T1000 (cell line): ENCODE results near the gene IER2.
"Not testable (repeated sequence)": the region's sequence is repeated elsewhere in the genome, so short reads cannot be mapped to it uniquely, and the experiment has no call there.

Source experiments
- DNase-seq: peaks from one replicate; lab custom pipeline; 2025; ENCODE audit warnings: mixed read lengths; lab: John Stamatoyannopoulos, UW

The IER2 gene

DNA sequence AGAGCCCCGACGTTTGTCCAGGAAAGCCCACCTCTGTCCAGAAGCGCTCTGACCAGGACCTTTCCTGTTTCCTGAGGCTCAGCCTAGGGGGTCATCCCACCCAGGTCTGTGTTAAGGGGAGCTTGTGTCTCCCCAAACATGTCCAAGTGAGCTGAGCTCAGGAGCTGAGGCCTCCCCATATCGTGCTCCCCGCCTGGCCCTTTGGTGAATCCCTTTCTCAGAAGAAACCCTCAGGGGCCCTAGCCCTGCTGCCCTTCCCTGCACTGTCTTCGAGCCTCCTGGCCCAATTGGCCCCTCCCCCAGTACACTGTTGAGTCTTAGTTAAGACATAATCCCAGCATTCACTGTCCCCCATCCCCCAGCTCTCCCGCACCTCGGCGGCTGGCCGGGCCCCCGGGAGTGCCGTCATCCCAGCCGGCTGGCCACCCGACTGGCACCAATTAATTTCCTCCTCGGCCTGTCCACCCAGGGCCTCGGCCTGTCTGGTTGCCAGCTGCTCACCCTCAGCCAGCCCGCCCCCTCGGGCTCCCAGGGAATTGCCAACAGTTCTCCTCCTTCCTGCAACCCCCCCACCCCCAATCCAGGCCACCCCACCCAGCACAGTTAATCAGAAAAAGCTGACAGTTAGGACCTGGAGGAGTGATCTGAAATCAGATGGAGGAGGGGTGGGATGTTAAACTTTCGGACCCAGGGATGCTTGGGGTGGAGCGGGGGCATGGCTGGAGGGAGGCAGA, 13.6 kb downstream of the IER2 start:
- peak; percentile 79 for DNase-seq

DNA sequence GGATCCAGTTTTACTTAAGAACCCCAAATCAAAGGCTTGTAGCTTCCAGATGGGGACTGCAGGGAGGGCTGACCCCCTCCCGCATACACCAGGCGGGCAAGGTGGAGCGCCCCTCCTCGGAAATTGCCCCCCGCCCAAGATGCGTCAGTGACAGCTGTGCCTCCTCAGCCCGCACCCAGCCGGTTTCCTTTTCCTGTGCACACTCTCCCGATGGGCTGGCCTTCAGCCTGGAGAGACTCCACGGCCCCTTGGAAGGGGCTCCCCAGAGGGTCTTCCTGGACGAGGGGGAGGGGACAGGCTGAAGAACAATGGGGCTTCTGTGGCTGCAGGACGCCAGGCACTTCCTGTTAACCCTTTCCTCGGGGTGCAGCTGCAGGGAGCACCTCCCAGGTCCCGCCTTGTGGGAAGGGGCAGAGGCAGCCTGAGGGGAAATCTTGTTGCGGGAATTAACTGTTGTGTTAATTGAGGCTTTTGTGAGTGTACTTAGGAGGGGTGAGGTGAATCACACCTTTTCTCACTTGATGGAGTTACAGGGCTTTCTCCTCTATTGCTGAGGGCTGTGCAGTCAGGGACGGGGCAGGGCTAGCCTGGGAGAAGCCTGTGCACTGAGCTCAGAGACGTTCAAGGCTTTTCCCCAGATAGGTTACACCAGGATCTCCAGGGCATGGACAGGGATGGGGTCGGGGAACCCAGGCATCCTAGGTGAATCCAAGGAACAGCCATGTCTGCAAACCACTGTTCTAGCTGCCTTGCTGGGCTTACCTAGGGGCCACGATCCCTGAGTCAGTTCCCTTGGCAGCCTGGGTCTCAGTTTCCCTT, 14.3 kb downstream of the IER2 start:
- DNase-seq = peak; percentile 47

DNA sequence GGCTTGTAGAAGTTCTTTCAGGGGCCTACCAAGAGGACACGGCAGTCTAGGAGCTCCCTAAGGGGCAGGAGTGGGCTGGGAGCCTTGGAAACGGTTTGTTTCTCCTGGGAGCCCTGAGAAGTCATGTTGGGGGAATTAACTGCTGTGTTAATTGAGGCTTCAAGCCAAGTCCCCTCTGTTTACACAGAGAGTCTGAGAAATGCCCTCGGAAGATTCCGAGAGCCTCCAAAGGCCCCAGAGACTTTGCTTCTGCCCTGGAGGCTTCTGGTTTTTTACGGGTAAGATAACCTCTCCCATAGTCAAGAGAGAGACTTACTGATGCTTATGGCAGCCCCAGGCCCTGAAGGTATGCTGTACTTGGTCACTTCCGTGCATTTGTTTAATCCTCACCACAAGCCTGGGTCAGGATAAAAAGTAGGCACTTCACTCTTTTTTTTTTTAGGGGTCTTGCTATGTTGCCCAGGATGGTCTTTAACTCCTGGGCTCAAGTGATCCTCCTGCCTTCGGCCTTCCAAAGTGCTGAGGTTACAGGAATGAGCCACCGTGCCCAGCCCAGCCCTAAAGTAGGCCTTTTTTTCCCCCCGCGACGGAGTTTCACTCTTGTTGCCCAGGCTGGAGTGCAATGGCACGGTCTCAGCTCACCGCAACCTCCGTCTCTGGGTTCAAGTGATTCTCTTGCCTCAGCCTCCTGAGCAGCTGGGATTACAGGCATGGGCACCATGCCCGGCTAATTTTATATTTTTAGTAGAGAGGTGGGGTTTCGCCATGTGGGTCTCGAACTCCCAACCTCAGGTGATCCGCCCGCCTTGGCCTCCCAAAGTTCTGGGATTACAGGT, 15.2 kb downstream of the IER2 start:
- peak; percentile 34 for DNase-seq

DNA sequence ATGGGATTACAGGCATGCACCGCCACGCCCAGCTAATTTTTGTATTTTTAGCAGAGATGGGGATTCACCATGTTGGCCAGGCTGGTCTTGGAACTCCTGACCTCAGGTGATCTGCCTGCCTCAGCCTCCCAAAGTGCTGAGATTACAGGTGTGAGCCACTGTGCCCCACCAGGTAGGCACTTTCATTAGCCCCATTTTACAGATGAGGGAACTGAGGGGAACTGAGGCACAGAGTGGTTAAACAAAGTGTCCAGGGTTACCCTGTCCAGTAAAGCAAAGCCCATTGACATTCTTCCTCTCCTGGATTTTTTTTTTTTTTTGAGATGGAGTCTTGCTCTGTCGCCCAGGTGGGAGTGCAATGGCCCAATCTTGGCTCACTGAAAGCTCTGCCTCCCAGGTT, 15.9 kb downstream of the IER2 start:
- DNase-seq = not testable (repeated sequence)

DNA sequence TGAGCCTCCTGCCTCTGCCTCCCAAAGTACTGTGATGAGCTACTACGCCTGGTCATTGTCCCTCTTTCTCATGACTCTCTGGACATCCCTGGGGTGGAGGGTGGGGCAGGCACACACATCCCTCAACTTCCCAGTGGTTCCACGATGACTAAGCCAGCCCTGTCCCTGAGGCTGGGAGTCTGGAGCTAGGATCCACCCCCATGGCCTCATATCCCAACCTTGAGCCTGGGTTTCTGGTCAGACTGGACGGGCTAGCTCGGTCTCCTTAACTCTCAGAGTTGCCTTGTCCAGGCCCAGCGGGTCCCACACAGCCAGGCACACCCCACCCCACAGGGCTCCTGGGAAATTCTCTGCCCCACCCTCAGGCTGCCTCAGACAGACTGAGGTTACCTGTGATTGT, 19.6 kb downstream of the IER2 start:
- no peak for DNase-seq

DNA sequence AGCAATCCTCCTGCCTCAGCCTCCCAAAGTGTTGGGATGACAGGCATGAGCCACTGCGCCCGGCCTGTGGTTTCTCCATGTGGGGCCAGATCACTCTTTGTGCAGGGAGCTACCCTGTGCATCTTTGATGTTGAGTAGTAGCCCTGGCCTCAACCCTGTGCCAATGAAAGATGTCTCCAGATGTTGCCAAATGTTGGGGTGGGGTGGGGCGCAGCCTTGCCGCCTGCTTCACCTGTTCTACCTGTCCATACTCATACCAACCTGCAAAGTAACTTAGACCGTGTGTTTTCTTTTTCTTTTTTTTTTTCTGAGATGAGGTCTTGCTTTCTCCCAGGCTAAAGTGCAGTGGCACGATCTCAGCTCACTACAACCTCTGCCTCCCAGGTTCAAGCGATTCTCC, 20.9 kb downstream of the IER2 start:
- no peak for DNase-seq

DNA sequence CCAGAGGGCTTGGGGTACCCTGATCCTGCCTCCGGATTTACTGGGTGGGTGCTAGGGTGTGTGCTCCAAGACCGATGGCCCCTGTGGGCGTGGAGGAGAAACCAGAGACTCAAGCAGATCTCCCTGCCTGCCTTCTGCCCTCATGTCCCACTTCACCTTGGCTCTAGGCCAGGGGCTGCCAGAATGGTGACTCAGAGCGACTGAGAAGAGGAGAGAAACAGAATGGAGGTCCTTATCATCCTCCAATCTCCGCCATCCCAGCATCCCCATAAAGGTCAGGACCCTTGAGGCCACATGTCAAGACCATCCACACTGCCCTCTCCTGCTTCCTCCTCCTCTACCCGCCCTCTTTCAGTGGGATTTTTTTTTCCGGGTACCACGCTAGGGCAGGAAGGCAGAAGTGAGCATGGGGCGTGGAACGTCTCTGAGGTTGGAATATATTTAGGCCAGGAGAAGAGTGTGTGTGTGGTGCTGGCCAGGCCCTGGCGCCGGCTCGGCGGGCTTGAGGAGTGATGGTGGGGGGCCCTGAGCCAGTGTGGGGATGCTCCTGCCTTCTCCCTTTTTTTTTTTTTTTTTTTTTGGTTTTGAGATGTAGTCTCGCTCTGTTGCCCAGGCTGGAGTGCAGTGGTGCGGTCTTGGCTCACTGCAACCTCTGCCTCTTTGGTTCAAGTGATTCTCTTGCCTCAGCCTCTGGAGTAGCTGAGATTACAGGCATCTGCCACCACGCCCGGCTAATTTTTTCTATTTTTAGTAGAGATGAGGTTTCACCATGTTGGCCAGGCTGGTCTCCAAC, 22.3 kb downstream of the IER2 start:
- DNase-seq = peak; percentile 71

DNA sequence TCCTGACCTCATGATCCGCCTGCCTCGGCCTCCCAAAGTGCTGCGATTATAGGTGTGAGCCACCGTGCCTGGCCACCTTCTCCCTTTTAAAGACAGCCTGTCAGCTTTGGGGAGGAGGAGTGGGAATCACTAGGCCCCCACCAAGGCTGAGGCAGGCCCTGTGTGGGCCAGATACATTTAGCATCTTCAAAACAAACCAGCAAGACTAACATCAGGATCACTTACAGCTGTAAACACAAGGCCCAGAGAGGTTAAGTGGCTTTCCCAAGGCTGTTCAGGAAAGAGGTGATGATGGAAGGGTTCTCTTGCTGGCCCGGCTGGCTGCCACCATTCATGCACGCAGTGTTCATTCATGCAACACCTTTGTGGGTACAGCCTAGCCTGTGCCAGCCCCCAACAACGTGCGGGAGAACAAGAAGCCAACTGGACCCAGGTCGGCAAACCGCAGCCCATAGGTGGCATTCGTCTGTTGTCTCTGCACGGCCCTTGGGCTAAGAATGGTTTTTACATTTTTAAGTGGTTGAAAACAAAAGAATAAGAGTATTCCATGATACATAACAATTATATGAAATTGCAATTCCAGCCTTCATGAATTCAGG, 23.0 kb downstream of the IER2 start:
- DNase-seq = no peak

DNA sequence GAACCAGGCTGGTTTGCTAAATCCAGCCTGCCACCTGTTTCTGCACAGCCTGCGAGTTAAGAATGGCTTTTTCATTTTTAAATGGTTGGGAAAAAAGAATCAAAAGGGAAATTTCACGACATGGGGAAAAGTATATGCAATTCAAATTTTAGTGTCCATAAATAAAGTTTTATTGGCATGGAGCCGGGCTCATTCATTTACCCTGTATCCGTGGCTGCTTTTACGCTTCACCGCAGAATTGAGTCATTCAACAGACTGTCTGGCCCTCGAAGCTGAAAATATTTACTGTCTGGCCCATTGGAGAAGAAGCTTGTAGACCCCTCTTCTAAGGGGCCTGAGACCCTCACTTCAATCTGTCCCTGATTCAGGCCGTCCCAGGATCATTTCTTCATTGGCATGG, 26.1 kb downstream of the IER2 start:
- DNase-seq = no peak

DNA sequence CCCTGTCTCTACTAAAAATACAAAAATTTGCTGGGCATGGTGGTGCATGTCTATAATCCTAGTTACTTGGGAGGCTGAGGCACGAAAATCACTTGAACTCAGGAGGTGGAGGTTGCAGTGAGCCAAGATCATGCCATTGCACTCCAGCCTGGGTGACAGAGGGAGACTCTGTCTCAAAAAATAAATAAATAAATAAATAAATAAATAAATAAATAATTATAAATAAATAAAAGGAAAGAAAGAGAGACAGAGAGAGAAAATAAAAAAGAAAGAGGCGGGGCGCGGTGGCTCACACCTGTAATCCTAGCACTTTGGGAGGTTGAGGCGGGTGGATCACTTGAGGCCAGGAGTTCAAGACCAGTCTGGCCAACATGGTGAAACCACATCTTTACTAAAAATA, 27.4 kb downstream of the IER2 start:
- DNase-seq = not testable (repeated sequence)

DNA sequence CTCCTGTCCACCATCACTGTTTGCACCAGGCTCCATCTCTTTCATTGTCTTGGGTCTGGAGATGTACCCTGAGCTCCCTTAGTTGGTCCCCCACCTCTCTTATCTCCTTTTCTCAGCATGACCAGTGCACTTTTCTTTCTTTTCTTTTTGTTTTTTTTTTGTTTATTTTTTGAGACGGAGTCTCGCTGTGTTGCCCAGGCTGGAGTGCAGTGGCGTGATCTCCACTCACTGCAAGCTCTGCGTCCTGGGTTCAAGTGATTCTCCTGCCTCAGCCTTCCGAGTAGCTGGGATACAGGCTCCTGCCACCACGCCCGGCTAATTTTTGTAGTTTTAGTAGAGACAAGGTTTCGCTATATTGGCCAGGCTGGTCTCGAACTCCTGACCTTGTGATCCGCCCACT, 28.1 kb downstream of the IER2 start:
- DNase-seq = not testable (repeated sequence)

DNA sequence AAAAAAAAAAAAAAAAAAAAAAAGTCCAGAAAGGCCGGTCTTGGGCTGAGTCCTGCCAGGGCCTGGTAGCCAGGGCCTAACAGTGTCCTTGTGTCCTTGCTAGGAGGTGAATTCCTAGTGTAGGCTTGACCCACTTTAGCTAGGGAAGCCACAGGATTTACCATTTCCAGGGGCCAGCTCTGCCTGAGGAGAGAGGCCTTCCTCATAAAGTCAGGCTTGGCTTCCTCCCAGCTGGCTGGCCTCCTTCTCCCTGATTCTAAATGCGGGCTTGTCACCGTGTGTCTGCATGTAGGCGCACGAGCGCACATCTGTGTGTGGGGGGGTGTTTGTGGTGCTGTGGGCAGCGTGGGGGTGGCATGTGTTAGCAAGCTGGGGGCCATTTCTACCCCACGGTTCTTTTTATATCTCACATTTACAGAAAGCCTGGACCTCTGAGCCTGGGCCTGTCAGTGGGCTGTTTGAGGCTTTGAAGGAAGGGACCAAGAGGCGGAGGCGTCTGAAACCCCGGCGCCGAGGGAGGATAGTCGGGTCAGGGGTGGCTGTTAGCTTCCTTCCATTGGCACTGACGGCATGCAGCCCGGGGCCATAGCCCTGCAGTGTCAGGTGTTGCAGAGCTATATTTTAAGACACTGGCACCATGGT, 31.7 kb downstream of the IER2 start:
- no peak for DNase-seq

DNA sequence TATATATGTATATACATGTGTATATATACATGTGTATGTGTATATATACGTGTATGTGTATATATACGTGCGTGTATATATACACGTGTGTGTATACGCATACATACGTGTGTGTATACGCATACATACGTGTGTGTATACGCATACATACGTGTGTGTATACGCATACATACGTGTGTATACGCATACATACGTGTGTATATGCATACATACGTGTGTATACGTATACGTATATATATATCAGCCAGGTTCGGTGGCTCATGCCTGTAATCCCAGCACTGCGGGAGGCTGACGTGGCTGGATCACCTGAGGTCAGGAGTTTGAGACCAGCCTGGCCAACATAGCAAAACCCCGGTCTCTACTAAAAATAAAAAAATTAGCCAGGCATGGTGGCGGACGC, 34.7 kb downstream of the IER2 start:
- not testable (repeated sequence) for DNase-seq

DNA sequence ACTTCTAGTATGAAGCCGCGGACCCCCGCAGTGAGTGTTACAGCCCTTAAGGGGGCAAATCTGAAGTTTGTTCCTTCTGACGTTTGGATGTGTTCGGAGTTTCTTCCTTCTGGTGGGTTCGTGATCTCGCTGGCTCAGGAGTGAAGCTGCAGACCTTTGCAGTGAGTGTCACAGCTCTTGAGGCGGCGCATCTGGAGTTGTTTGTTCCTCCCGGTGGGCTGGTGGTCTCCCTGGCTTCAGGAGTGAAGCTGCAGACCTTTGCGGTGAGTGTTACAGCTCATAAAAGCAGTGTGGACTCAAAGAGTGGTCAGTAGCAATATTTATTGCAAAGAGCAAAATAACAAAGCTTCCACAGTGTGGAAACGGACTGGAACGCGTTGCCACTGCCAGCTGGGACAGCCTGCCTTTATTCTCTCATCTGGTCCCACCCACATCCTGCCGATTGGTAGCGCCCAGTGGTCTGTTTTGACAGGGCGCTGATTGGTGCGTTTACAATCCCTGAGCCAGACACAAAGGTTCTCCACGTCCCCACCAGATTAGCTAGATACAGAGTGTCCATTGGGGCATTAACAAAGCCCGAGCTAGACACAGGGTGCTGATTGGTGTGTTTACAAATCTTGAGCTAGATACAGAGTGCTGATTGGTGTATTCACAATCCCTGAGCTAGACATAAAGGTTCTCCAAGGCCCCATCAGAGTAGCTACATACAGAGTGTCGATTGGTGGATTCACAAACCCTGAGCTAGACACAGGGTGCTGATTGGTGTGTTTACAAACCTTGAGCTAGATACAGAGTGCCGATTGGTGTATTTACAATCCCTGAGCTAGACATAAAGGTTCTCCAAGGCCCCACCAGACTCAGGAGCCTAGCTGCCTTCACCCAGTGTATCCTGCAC, 35.8 kb downstream of the IER2 start:
- not testable (repeated sequence) for DNase-seq

DNA sequence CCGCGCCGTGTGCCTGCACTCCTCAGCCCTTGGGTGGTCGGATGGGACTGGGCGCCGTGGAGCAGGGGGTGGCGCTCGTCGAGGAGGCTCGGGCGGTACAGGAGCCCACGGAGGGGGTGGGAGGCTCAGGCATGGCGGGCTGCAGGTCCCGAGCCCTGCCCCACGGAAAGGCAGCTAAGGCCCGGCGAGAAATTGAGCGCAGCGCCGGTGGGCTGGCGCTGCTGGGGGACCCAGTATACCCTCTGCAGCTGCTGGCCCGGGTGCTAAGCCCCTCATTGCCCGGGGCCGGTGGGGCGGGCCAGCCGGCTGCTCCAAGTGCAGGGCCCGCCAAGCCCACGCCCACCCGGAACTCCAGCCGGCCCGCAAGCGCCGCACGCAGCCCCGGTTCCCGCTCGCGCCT, 36.5 kb downstream of the IER2 start:
- not testable (repeated sequence) for DNase-seq

DNA sequence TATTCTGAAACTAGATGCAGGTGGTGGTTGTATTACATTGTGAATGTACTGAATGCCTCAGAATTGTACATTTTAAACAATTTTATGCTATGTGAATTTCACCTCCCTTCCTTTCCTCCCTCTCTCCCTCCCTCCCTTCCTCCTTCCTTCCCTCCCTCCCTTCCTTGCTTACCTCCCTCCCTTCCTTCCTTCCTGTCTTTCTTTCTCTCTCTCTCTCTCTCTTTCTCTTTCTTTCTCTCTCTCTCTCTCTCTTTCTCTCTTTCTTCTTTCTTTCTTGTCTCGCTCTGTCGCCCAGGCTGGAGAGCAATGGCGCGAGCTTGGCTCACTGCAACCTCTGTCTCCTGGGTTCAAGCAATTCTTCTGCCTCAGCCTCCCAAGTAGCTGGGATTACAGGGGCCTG, 37.2 kb downstream of the IER2 start:
- no peak for DNase-seq

DNA sequence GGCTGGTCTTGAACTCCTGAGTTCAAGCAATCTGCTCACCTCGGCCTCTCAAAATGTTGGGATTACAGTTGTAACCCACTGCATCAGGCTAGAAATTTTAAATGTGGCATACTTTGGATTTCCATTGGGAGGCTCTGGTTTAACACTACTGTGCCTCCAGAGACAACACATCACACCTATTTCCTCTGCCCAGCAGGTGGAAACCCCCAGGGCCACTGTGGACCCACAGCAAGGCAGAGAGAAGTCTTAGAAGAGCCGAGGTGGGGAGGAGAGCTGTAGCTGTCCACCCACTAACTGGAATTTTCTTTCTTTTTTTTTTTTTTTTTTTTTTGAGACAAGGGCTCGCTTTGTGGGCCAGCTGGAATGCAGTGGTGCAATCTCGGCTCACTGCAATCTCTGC, 39.4 kb downstream of the IER2 start:
- DNase-seq = no peak

DNA sequence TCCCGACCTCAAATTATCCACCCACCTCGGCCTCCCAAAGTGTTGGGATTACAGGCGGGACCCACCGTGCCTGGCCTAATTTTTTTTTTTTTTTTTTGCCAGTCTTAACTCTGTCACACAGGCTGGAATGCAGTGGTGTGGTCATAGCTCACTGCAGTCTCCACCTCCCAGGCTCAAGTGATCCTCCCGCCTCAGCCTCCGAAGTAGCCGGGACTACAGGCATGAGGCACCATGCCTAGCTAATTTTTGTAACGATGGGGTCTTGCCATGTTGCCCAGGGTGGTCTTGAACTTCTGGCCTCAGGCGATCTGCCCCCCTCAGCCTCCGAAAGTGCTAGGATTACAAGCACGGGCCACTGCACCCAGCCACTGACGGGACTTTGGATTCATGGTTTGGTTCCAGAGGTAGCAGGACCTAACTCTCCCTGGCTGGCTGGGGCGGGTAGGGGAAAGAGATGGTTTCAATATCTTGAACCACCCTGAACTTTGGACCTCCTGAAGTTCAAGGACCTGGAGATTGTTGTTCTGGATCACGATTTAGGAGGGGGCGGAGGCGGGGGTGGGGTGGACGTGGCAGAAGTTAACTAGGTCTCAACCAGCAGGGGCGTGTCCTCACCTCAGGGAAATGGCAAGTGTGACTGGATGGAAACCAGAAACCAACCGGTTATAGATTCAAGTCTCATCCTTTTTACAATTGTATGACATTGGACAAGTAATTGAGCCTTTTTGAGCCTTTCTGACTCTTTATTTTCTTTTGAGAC, 40.8 kb downstream of the IER2 start:
- no peak for DNase-seq

DNA sequence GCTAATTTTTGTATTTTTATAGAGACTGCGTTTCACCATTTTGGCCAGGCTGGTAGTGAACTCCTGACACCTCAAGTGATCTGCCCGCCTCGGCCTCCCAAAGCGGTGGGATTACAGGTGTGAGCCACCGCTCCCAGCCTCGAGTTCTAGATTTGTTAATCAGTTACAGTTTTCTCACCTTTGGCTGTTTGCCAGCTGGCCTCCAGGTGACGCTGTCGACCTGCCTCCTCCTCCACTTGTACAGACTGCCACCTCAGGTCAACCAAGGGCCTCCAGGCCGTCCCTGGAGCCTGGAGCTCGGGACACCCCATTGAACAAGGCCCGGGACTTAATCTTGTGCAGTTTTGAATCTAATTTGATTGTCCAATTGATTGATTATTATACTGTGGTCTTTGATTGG, 45.5 kb downstream of the IER2 start:
- DNase-seq = no peak
